ENCODE results near the gene TMEM81.

Gene TMEM81

DNA sequence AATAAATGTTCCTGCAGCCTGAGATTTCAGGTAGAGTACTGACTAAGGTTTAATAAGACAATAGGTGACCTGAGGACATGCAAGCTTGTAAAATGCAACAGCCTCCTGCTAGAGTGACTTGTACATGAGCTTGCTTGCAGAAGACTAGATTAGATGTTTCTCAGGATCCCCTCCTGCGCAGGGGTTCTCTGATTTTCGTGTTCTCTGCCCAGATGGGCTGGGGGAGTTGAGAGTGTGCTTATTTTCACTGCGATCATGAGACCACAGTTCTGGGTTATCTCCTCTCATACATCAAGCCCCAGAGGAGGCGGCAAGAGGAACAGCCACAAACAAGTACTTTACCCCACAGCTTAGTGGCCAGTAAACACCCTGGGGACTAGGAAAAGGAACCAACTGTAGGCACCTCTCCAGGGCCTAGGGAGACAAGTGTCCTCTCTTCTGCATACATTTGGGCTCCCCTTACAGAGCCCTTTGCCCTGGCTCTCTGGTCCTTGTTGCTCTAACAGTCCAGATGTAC lies 8.0 kb downstream of the TMEM81 start:
- no peak for DNase-seq

DNA sequence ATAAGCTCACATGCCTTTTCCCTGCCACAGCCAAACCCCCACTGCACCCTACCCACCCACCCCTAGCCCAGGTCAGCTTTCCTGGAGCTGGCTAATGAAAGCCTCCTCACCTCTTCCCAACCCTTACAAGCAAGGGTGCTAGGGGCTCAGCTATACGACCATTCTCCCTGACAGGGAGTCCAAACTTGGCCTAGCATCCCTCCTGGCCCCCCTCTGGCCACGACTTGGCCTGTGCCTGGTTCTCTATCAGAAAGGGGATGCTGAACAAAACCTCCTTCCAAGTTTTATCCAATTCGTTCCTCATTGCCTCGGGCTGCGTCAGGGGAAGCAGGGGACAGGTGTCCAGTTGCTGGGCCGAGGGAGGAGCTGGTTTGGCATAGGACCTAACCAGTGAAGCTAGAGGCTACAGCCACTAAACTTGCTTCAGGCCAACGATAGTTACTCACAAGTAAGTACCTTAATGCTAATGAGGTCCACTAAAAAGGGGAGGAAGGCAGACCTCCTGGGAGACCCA lies 8.6 kb downstream of the TMEM81 start:
- DNase-seq = no peak

DNA sequence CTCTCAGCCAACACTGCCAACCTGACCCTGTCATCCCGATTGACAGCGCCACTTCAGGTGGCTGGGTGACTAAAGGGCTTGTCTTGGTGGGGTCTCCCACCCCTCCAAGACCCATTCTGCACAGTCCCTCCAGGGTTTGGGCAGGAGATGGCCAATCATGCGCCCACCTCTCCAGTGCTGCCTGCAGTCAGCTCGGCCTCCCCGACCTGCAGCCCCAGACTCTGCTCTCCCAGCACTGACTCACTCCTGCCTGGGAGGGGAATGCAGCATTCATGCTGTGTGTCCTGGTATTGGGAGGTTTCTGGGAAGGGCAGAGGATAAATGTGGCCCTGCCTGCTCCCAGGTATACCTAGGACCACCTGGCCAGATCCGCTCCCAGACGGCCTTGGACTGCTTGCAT lies 9.7 kb downstream of the TMEM81 start:
- DNase-seq = no peak

DNA sequence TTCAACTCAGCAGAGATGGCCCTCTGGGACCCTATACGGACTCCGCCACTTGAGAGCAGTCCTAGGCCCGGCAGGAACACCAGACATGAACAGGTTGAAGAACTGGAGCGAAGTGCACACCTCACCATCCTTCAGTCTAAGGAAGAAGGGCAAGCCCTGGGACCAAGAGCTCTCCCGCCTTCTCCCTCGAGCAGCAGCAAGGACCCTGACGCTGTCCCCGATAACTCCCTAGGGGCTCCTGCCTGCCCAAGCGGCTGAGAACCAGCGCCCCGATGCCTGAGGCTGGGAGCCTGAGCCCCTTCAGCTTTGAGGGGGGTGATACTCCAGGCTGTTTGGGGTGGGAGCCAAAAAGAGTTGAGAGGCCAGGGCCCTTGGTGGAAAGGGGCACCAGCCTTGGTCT lies 10.2 kb downstream of the TMEM81 start:
- no peak for DNase-seq

DNA sequence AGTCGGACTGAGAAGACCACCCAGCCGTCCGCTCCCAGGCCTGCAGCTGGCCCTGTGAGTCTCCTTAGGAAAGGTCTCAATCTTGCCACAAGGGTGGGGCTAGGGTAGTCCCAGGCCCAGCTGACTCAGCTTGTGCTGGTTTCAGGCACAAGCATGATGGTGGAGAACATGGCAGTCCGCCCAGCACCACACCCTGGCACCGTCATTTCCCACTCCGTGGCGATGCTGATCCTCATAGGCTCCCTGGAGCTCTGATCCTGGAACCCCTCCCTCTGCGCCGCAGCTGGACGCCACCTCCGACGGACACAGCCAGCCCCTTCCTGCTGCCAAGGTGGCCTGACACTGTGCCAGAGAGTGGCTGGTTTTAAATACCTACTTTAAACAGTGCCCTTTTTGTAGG lies 10.7 kb downstream of the TMEM81 start:
- DNase-seq = no peak

DNA sequence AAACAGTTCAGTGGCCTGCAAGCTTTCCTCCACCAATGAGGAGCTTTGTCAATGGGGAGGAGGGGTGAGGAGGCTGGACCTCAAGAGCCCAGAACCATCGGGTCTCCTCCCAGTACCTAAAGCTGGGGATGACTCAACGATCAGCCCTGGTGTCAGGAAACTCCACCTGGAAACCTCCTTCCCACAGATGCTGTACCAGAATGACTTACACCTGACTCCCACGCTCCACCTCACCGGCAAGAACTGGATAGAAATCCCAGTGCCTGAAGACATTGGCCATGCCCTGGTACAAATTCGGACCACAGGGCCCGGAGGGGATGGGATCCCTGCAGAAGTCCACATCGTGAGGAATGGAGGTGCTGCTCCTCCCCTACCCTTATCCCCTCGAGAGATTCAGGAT lies 11.4 kb downstream of the TMEM81 start:
- DNase-seq = no peak

DNA sequence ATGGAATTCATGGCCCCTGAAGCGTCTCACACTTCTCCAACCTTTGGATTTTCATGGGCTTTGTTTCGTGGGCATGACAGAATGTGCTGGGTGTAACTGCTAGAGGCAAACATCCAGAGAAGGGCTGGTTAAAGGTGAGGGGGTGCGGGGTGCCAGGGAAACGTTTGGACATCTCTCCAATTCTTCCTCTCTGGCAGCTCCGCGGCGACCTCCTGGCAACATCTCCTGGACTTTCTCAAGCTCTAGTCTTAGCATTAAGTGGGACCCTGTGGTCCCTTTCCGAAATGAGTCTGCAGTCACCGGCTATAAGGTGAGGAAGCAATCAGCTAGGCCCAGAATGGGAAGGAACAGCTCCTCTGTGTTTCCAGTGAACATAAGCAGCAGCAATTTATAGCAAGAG lies 12.0 kb downstream of the TMEM81 start:
- DNase-seq = no peak

DNA sequence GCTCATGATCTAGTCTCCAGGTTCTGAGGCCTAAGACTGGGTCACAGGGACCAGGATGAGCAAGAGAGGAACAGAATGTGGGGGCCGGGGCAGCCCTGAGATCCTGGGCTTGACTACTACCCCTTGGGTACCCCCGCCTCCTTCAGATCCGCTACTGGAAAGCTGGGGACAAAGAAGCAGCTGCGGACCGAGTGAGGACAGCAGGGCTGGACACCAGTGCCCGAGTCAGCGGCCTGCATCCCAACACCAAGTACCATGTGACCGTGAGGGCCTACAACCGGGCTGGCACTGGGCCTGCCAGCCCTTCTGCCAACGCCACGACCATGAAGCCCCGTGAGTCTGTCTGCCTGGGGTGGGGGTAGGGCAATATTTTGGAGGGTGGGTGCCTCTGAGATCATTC lies 12.5 kb downstream of the TMEM81 start:
- DNase-seq = no peak

DNA sequence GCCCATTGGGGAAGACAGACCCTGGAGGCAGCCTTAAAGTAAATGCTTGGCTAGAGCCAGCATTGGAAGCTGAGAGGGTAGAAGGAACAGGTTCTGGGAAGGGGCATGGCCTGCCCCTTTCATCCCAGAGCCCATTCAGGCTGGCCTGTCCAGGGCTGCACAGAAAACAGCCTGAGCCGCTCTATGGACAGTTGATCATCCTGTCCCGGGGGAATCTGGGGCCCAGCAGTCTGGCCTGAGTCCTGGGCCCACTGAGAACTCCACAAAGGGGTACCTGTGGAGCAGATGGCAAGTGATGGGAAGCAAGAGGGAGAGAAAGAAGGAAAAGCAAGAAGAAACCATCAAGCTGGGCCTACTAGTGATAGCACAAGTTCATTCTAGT lies 13.2 kb downstream of the TMEM81 start:
- no peak for DNase-seq

DNA sequence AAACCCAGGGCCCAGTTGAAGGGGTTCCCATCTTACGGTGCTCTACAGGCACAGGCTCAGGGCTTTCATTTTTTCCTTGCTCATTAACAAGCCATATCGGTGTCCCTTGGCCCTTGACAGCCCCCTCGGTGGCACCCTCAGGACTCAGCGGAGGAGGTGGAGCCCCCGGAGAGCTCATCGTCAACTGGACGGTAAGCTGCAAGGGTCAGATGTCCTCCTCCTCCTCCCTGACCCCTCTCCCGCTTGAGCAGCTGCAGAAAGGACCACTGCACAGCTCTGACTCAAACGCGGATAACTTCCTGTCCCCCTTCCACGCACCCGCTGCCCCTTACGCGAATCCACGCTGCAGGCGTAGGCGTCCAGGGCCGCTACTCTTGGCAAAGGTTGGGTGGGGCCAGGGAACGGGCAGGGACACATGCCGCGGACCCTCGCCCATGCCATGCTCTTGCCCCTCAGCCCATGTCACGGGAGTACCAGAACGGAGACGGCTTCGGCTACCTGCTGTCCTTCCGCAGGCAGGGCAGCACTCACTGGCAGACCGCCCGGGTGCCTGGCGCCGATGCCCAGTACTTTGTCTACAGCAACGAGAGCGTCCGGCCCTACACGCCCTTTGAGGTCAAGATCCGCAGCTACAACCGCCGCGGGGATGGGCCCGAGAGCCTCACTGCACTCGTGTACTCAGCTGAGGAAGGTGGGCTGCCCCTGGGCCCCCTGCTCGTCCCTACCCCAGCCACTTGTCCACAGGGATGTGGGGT lies 14.7 kb downstream of the TMEM81 start:
- no peak for DNase-seq

DNA sequence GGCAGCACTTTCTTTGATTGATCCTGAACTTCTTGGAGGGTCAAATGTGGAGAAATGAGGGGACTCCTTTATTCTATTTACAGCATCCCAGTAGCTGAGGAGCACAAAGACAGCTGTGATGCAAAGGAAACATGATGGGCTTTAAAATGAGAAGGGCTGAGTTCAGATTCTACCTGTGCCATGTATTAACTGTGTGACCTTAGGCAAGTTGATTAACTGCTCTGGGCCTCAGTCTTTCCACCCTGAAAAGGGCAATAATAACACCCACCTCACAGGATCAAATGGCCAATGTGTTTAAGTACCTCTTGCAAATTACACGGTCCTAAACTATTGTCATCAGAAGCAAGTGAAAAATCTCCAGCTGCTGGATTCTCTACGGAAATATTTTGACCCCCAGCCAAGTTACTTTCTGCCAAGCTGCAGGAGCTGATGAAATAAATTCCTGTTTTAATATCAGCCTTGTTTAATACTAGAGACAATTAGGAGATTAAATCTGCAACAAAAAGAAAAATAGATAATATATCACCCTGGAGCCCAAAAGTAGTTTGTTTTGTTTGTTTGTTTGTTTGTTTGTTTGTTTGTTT lies 15.7 kb downstream of the TMEM81 start:
- DNase-seq = no peak

DNA sequence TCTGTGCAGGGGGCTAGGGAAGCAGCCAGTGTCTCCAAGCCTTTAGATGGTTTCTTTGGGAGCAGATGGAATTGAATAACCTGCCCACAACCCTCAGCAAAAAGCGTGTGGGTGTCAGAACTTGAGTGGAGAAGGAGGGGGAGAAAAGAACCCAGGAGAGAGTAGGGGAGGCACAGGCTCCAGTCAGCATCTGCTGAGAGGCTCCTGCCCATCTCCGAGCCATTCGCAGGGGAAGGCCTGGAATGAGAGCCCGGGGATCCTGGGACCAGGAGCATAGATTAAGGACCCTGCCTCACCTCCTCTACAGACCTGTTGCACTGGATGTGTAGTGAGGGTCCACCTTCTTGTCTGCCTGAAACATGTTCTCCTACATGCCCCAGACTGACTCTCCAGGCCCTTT lies 16.3 kb downstream of the TMEM81 start:
- DNase-seq = no peak

DNA sequence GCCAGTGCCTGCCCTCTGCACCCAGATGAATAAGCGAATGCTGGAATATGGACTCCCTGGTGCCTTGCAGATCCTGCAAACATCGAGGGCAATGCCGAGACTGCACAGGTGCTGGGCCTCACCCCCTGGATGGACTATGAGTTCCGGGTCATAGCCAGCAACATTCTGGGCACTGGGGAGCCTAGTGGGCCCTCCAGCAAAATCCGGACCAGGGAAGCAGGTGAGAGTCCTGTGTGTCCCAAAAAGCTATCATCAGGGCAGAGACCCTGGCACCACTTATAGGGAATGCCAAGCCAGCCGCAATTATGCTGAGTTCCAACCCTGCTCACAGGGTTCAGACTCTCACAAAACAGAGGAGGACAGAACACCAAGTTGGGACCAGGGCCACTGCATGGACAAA lies 17.2 kb downstream of the TMEM81 start:
- DNase-seq = no peak

DNA sequence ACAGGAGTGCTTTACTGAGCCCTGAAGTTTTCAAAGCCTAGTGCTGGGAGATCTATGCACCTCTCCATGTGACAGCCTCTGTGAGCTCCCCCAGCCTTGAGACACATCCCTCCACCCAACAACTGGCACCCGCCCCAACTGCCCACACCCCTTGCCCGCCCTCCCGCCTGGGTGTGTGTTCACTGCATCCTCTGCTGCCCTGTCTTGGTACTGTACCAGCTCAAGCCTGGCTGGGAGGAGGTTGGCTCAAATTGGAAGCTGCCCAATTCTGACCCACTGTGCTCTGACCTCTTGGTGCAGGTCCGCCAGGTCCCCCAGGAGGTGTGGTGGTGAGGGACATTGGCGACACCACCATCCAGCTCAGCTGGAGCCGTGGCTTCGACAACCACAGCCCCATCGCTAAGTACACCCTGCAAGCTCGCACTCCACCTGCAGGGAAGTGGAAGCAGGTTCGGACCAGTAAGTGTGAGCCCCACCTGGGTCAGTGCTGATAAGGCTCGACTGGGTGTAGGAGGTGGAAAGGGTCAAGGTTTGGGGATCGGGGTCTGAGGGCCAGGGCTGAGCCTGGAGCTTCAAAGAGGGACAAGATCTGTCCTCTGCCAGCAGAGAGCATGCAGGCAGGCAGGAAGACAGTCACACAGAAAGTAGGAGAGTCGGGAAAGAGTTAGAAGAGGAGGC lies 18.0 kb downstream of the TMEM81 start:
- no peak for DNase-seq

DNA sequence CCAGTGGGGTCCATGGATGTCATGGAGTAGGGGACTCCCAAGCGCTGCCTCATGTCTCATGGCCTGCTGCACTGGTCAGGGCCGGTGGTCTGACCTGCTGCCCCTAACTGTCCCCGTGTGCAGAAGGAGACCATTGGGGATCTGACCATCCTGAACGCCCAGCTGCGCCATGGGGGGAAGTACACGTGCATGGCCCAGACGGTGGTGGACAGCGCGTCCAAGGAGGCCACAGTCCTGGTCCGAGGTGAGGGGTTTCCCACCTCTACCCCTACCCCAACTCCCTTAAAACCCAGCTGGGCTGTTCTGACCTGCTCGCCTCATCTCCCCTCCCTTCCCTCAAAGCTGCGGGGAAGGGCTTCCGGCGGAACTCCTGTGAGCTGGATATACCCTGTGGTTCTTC lies 18.6 kb downstream of the TMEM81 start:
- no peak for DNase-seq

DNA sequence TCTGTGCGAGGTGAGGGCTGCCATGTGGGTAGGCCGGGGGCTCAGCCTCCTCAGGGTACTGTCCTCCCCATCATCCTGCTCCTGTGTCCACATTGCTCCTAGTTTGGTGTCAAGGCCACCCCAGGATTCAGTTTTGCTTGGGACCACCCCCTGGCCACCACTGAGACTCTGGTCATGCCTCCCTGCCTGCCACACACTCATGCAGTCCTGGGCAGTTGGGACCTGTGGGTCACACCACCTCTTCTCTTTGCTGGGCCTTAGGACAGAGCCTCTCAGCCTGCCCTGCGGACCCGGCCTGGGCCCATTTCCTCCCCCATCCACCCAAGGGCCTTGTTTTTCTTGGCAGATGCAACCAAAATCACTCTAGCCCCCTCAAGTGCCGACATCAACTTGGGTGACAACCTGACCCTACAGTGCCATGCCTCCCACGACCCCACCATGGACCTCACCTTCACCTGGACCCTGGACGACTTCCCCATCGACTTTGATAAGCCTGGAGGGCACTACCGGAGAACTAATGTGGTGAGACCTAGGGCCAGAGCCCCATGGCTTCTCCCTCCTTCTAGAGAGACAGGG lies 19.4 kb downstream of the TMEM81 start:
- DNase-seq = no peak

DNA sequence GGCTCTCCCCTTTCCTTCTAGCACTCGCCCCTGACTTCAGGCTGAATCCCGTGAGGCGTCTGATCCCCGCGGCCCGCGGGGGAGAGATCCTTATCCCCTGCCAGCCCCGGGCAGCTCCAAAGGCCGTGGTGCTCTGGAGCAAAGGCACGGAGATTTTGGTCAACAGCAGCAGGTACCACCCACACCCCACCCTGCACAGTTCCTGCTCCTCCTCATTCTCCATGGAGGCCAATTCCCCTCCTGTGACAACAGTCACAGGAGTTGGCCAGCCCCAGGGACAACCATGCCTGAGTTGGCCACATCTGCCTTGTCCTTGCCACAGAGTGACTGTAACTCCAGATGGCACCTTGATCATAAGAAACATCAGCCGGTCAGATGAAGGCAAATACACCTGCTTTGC lies 20.0 kb downstream of the TMEM81 start:
- no peak for DNase-seq

DNA sequence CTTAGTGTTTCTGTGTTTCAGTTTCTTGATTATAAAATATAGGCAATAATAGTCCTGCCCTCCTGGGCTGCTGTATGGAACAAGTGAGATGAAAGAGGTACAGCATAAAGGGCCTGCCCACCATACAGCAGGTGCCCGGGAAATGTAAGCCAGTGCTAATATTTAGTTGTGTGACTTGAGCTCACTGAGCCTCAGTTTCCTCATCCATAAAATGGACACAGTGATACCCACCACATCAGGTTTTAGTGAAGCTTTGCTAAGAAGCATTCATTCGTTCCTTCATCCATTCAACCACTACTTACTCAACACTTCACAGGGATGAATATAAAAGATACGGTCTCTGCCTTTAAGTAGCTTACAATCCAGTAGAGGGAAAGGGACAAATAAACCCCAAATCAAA lies 21.4 kb downstream of the TMEM81 start:
- DNase-seq = no peak

DNA sequence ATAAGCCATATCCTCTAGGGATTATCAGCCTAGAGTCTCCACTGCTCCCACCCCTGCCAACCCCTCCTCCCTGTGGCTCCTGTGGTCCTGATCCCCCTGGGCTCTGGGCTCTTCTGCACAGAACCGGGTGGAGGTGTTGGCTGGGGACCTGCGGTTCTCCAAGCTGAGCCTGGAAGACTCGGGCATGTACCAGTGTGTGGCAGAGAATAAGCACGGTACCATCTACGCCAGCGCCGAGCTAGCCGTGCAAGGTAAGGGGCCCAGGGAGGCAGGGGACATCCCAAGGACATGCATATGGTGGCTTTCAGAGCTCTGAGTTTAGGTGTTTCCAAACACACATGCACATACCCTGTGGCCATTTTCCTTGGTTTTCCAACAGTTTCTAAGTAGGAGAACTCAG lies 21.9 kb downstream of the TMEM81 start:
- DNase-seq = no peak

DNA sequence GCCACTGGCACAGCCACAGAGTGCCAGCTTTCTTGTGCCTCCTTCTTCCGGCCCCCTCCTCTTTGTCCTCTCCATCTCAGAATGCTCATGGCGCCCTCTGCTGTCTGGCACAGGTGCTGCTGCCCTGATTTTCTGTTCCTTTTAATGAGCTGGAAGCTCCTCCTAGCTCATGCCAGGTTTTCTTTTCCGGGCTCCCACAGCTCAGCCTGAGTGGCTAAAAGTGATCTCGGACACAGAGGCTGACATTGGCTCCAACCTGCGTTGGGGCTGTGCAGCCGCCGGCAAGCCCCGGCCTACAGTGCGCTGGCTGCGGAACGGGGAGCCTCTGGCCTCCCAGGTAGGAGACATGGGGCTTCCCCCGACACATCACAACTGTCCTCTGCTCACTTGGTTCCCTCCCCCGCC lies 22.6 kb downstream of the TMEM81 start:
- DNase-seq = peak; percentile 52

DNA sequence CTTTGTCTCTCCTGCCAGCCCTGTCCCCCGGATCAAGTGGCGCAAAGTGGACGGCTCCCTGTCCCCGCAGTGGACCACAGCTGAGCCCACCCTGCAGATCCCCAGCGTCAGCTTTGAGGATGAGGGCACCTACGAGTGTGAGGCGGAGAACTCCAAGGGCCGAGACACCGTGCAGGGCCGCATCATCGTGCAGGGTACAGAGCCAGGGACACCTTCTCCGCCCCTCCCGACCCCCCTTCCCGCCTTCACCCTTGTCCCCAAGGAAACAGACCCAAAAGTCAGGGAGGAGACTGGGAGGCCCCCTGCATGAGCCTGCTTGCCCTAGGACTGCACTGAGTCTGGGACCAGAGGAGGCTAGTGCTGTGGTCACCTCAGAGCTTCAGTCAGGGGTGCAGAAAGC lies 23.0 kb downstream of the TMEM81 start:
- DNase-seq = no peak

DNA sequence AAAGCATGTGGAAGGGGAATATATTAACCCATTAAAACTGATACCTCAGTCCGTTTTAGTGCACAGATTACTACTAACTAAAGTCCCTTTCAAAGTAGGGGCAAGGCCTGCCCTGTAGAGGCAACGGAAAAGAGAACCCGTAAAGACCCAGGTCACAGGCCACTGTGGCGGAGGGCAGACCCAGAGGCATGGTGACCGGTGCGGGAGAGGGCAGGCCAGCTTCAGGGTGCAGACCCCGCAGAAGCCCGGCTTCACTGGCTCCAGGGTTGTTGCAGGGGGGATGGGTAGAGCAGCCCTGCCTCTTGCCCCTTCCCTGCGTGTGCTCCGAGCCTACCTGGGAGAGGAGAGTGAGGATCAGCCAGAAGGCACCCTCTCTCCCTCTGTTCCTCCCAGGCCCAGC lies 23.5 kb downstream of the TMEM81 start:
- DNase-seq = no peak

DNA sequence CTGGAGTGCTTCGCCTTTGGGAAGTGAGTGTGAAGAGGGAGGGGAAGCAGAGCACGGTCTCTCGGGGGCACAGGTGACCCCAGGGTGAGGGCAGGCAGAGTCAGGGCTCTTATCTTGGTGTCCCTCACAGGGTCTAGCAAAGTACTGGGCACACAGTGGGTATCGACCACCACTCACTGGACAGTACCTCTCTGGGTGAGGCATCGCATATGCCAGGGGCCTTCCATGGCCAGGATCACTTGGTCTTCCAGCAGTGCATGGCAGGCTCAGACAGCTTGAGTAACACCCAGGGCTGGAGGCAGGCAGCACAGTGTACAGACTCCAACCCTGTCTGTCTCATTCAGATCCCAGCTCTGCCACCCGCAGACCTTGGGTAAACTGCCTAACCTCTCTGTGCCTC lies 24.6 kb downstream of the TMEM81 start:
- no peak for DNase-seq

DNA sequence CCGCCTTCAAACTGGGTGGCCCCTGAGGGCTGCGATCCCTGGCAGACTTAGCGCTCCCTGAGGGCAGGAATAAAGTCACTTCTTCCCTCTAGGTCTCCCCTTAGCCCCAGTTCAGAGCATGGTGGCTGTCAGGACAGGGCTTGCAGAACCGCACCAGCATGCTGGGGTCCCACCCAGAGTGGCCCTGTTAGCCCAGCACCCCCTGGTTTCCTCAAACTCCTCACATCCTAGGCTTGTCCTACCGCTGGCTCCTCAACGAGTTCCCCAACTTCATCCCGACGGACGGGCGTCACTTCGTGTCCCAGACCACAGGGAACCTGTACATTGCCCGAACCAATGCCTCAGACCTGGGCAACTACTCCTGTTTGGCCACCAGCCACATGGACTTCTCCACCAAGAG lies 25.4 kb downstream of the TMEM81 start:
- DNase-seq = no peak
